HEK293T (cell line): ENCODE data around the gene EPHB2.
A peak's percentile ranks its signal among the peaks of the same experiment; 100 is the strongest.
"Not testable (repeated sequence)": the region's sequence is repeated elsewhere in the genome, so short reads cannot be mapped to it uniquely, and the experiment has no call there.

ENCODE experiments used
- CTCF ChIA-PET: fragments of 350-600 bp; formaldehyde crosslinking; extraction: SDS; loops from one replicate; lab custom pipeline; 2021; ENCODE audit warnings: antibody characterized with exemption, inconsistent platforms; lab: Yijun Ruan, JAX
- POLR2A ChIA-PET: fragments of 350-600 bp; formaldehyde crosslinking; extraction: SDS; loops from one replicate; lab custom pipeline; 2020; ENCODE audit warnings: antibody characterized with exemption, inconsistent platforms; lab: Yijun Ruan, JAX
- DNase-seq: peaks from one replicate; pipeline ENCODE4 v3.0.0; 2012; ENCODE audit warnings: mixed read lengths; ENCODE audit errors: extremely low spot score
- ARNT ChIP-seq: fragments of 450-650 bp; IDR thresholded peaks from 2 replicates; pipeline ENCODE4 v1.6.1; 2017; ENCODE audit warnings: mild to moderate bottlenecking
- BHLHE40 ChIP-seq: fragments of 450-650 bp; IDR thresholded peaks from 2 replicates; pipeline ENCODE4 v1.6.1; 2016; ENCODE audit warnings: mild to moderate bottlenecking, moderate library complexity, borderline replicate concordance
- CTBP1 ChIP-seq: fragments of 450-650 bp; IDR thresholded peaks from 2 replicates; pipeline ENCODE4 v1.6.1; 2016; ENCODE audit warnings: borderline replicate concordance
- ELF4 ChIP-seq: fragments of 450-650 bp; IDR thresholded peaks from 2 replicates; pipeline ENCODE4 v1.6.1; 2017; ENCODE audit warnings: antibody characterized with exemption
- FOXA1 ChIP-seq: fragments of 450-650 bp; IDR thresholded peaks from 2 replicates; pipeline ENCODE4 v1.6.1; 2016; ENCODE audit warnings: mild to moderate bottlenecking
- FOXK2 ChIP-seq: fragments of 450-650 bp; IDR thresholded peaks from 2 replicates; pipeline ENCODE4 v1.6.1; 2016; ENCODE audit warnings: mild to moderate bottlenecking
- FOXM1 ChIP-seq: fragments of 450-650 bp; IDR thresholded peaks from 2 replicates; pipeline ENCODE4 v1.6.1; 2017; ENCODE audit warnings: mild to moderate bottlenecking, borderline replicate concordance
- HDGF ChIP-seq: fragments of 450-650 bp; IDR thresholded peaks from 2 replicates; pipeline ENCODE4 v1.6.1; 2017; ENCODE audit warnings: antibody characterized with exemption, borderline replicate concordance
- L3MBTL2 ChIP-seq: fragments of 450-650 bp; conservative IDR thresholded peaks from 2 replicates; pipeline ENCODE4 v1.6.1; 2016; ENCODE audit warnings: mild to moderate bottlenecking
- LEF1 ChIP-seq: fragments of 450-650 bp; IDR thresholded peaks from 2 replicates; pipeline ENCODE4 v1.6.1; 2017; ENCODE audit warnings: mild to moderate bottlenecking, borderline replicate concordance
- NFRKB ChIP-seq: fragments of 450-650 bp; IDR thresholded peaks from 2 replicates; pipeline ENCODE4 v1.6.1; 2016; ENCODE audit warnings: mild to moderate bottlenecking, moderate library complexity
- SP1 ChIP-seq: fragments of 450-650 bp; IDR thresholded peaks from 2 replicates; pipeline ENCODE4 v1.6.1; 2017
- SUZ12 ChIP-seq: fragments of 450-650 bp; IDR thresholded peaks from 2 replicates; pipeline ENCODE4 v1.6.1; 2016; ENCODE audit warnings: mild to moderate bottlenecking
- TARDBP ChIP-seq: fragments of 450-650 bp; IDR thresholded peaks from 2 replicates; pipeline ENCODE4 v1.6.1; 2016
- ZNF384 ChIP-seq: fragments of 450-650 bp; IDR thresholded peaks from 2 replicates; pipeline ENCODE4 v1.6.1; 2016
- TF ChIP-seq, protein P1 (sequence below): fragments of 450-650 bp; IDR thresholded peaks from 2 replicates; pipeline ENCODE4 v1.6.1; 2016

EPHB2 gene

DNA sequence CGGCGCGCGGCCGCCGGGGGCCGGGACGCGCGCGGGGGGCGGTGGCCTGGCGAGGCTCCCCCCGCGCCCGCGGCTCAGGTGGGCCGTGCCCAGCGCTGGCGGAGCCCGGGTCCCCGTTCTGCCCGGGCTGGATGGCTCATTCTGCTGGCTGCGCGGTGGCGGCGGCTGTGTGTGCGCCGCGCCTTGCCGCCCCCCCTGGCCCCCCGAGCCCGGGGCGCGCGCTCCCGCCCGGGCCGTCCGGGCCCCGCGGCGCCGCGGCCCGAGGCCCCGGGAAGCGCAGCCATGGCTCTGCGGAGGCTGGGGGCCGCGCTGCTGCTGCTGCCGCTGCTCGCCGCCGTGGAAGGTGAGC, at the start of gene EPHB2:
Gene EPHB2, plus strand, starts transcription at position 139 of the 349 bp plus-strand sequence. Its CDS starts 144 bp downstream, at position 283.
- POLR2A ChIA-PET, result no interaction called here
- peak; percentile 79 for DNase-seq
- CTCF ChIA-PET, result no interaction called here
- TF ChIP-seq NFRKB (no peak), TARDBP (no peak), FOXM1 (peak; percentile 44; the same call in 1 of the 2 replicates), SP1 (no peak), FOXK2 (no peak), FOXA1 (no peak), SUZ12 (no peak), L3MBTL2 (no peak), HDGF (no peak), CTBP1 (no peak), ZNF384 (no peak), ARNT (0 out of 2 replicates have a peak, but pooled peaks have one; percentile 24), BHLHE40 (no peak), LEF1 (no peak), ELF4 (no peak)
- TF ChIP-seq, protein P1, sequence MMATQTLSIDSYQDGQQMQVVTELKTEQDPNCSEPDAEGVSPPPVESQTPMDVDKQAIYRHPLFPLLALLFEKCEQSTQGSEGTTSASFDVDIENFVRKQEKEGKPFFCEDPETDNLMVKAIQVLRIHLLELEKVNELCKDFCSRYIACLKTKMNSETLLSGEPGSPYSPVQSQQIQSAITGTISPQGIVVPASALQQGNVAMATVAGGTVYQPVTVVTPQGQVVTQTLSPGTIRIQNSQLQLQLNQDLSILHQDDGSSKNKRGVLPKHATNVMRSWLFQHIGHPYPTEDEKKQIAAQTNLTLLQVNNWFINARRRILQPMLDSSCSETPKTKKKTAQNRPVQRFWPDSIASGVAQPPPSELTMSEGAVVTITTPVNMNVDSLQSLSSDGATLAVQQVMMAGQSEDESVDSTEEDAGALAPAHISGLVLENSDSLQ, result no peak

- POLR2A ChIA-PET, result no interaction called here
- no peak for TF ChIP-seq CTBP1
- no peak for TF ChIP-seq FOXA1
- TF ChIP-seq L3MBTL2, result no peak
- CTCF ChIA-PET, result no interaction called here
- no peak for DNase-seq
These were observed 48.8 kb upstream of the EPHB2 start for GRCh38 chr1:22661880-22662279.

DNA sequence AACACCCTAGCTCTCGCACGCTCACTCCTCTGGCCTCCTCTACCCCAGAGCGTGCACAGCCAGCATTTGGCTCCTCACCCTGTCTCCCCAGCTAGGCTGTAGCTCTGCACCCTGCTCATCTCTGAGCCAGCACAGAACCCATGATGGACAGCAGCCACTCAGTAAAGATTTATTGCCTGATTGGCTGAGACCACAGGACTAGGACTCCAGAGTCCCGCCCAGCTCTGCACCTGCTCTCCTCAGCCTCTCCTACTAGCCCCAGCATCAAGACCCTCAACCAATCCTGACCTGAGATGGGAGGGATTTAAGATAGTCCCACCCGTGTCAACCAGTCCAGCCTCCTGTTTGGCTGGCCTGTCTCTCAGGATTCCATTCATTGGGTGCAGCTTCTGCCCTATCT, 48.3 kb upstream of the EPHB2 start:
- ChIA-PET CTCF (interaction anchor here (0.9 kb wide), 1 partner anchor 42 kb away, joined by 3 read pairs; no protein-coding TSS in a partner anchor), POLR2A (no interaction called here)
- DNase-seq, result peak; percentile 65
- TF ChIP-seq FOXM1 (no peak), FOXA1 (no peak), TARDBP (no peak), L3MBTL2 (no peak), HDGF (no peak)
- TF ChIP-seq, protein P1, result peak; percentile 96

GRCh38 chr1:22662986-22663408, 47.6 kb upstream of the EPHB2 start:
- TF ChIP-seq NFRKB (no peak), FOXM1 (no peak), TARDBP (no peak), FOXA1 (no peak), CTBP1 (no peak), SP1 (no peak), FOXK2 (no peak), SUZ12 (no peak), BHLHE40 (no peak), LEF1 (no peak), ZNF384 (no peak), L3MBTL2 (no peak), ARNT (no peak), HDGF (no peak), ELF4 (no peak)
- TF ChIP-seq, protein P1, result no peak
- POLR2A ChIA-PET, result no interaction called here
- DNase-seq, result no peak
- CTCF ChIA-PET, result interaction anchor here (0.9 kb wide), 1 partner anchor 42 kb away, joined by 3 read pairs; no protein-coding TSS in a partner anchor

DNA sequence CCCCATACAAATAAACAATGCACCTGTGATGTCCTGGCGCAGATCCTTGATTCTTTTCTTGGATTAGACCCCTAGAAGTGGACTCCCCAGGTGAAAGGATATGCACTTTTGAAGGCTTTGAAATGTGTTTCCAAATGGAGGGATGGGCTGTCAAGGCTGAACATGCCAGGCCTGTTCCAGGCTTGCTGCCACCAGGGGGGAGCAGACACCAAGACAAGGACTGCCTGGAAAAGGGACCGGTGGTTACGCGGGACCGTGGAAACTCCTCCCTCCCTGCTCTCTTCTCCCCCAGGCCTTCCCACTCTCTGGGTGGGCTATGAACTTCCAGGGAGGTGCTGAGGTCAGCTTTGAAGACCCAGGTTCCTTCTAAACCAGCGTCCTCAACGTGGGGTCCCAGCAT, 44.9 kb upstream of the EPHB2 start:
- ChIA-PET CTCF (interaction anchor here (1.4 kb wide), 1 partner anchor 265 kb away, joined by 4 read pairs; no protein-coding TSS in a partner anchor), POLR2A (no interaction called here)
- DNase-seq, result peak; percentile 53
- no peak for TF ChIP-seq SUZ12
- no peak for TF ChIP-seq FOXA1
- no peak for TF ChIP-seq CTBP1
- TF ChIP-seq ELF4, result no peak
- TF ChIP-seq SP1, result no peak

DNA sequence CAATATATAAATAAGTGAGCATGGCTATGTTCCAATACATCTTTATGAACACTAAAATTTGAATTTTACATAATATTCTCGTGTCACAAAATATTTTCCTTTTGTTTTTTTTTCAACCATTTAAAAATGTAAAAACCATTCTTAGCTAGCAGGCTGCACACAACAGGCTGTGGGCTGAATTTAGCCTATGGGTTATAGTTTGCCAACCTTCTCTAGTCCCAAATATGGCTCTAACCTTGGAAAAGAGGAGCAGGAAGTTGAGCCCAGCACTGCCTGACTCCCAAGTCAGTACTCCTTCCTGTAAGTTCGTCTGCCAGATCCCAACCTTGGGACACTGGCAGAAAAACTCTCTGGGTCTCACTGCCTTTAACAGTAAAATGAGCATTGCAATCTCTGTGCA, 44.2 kb upstream of the EPHB2 start:
- CTCF ChIA-PET, result interaction anchor here (1.4 kb wide), 1 partner anchor 264 kb away, joined by 4 read pairs; no protein-coding TSS in a partner anchor
- POLR2A ChIA-PET, result no interaction called here
- TF ChIP-seq FOXM1, result no peak
- no peak for TF ChIP-seq FOXA1
- no peak for TF ChIP-seq NFRKB
- no peak for TF ChIP-seq ELF4
- no peak for TF ChIP-seq ZNF384
- no peak for TF ChIP-seq FOXK2
- TF ChIP-seq SP1, result no peak
- TF ChIP-seq TARDBP, result no peak
- TF ChIP-seq, protein P1, result no peak
- DNase-seq, result no peak

DNA sequence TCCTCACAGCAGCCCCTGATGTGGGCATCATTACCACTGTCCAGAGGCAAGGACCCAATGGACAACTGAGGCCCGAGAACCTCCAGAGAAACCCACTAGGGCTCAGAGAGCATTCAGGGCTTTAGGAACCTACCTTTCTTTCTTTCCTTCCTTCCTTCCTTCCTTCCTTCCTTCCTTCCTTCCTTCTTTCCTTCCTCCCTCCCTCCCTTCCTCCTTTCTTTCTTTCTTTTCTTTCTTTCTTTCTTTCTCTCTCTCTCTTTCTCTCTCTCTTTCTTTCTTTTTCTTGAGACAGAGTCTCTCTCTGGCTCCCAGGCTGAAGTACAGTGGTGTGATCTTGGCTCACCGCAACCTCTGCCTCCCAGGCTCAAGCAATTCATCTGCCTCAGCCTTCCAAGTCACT, 41.8 kb upstream of the EPHB2 start:
- DNase-seq, POLR2A ChIA-PET, CTCF ChIA-PET: not testable (repeated sequence)
